Transverse colon (tissue), 4 donors: ENCODE data around the gene GPHA2.

Experiments used
- CTCF ChIP-seq, 5 experiments: fragments of 200-600 bp in 3 of 5; fragments of 450-650 bp in 2 of 5; sonication (generic) in 3 of 5; IDR thresholded peaks; 1 replicate in 2 of 5; 2 replicates in 3 of 5; pipeline ENCODE4 v1.5.1; 2016 to 2017; ENCODE audit warnings: antibody characterized with exemption in 5 of 5, inconsistent platforms in 3 of 5, mild to moderate bottlenecking in 2 of 5, moderate library complexity in 1 of 5
- POLR2A ChIP-seq: fragments of 450-650 bp; IDR thresholded peaks from one replicate; pipeline ENCODE4 v1.6.1; 2016; ENCODE audit warnings: antibody characterized with exemption, mild to moderate bottlenecking, moderate library complexity
- POLR2AphosphoS5 ChIP-seq, 3 donors: sonication (generic); formaldehyde crosslinking; IDR thresholded peaks; one replicate each; pipeline ENCODE4 v1.6.1; 2016; ENCODE audit warnings: antibody characterized with exemption in 3 of 3

GRCh38 chr11:64915376-64915887 is 20.3 kb downstream of the GPHA2 start:
- TF ChIP-seq CTCF (IDR thresholded peaks at IDR 0.05) (no peak), POLR2A (no peak), POLR2AphosphoS5 (IDR thresholded peaks at IDR 0.05) (no peak)
